Neuronal stem cell (in vitro differentiated cells): ENCODE results near the gene NXF2. TPM values are rescaled to one million over a fixed set of nuclear protein-coding genes. Genes with fewer than 3 reads are reported as not detected.
"Not testable (repeated sequence)": the region's sequence is repeated elsewhere in the genome, so short reads cannot be mapped to it uniquely, and the experiment has no call there.

Source experiments
- DNase-seq: peaks from one replicate; pipeline ENCODE4 v3.0.0-alpha.2; 2013; ENCODE audit warnings: low spot score
- H2AFZ ChIP-seq: one replicate; pipeline ENCODE4 v1.6.1; 2013; ENCODE audit warnings: mild to moderate bottlenecking, low read length, inconsistent platforms
- H2AK5ac ChIP-seq: 2 replicates; pipeline ENCODE4 v1.6.1; 2013; ENCODE audit warnings: low read depth, mild to moderate bottlenecking, inconsistent platforms, low read length, moderate library complexity, mixed read lengths
- H2BK120ac ChIP-seq: 2 replicates; pipeline ENCODE4 v1.6.1; 2013; ENCODE audit warnings: low read depth, mild to moderate bottlenecking, inconsistent platforms, low read length, moderate library complexity, mixed read lengths
- H2BK12ac ChIP-seq: one replicate; pipeline ENCODE4 v1.6.1; 2013; ENCODE audit warnings: low read length, inconsistent platforms
- H2BK15ac ChIP-seq: 2 replicates; pipeline ENCODE4 v1.6.1; 2013; ENCODE audit warnings: mild to moderate bottlenecking, low read length, inconsistent platforms, mixed read lengths
- H2BK5ac ChIP-seq: one replicate; pipeline ENCODE4 v1.6.1; 2013; ENCODE audit warnings: inconsistent platforms, mild to moderate bottlenecking, low read length, moderate library complexity
- H3K14ac ChIP-seq: one replicate; pipeline ENCODE4 v1.6.1; 2013; ENCODE audit warnings: low read length, inconsistent platforms
- H3K18ac ChIP-seq: 2 replicates; pipeline ENCODE4 v1.6.1; 2013; ENCODE audit warnings: low read length, inconsistent platforms
- H3K23ac ChIP-seq: 2 replicates; pipeline ENCODE4 v1.6.1; 2013; ENCODE audit warnings: low read depth, mild to moderate bottlenecking, mixed read lengths, low read length, inconsistent platforms; ENCODE audit not compliant: poor library complexity
- H3K27ac ChIP-seq: replicated peaks from 3 replicates; pipeline ENCODE4 v1.5.1; 2013; ENCODE audit warnings: low read length, inconsistent platforms
- H3K27me3 ChIP-seq, 3 experiments: 2 replicates each; pipeline ENCODE4 v1.6.1; 2013; ENCODE audit warnings: low read length in 3 of 3, mild to moderate bottlenecking in 2 of 3, inconsistent platforms in 1 of 3, low read depth in 1 of 3, mixed read lengths in 1 of 3, moderate library complexity in 1 of 3; ENCODE audit not compliant: control insufficient read depth in 3 of 3, insufficient read depth in 3 of 3
- H3K36me3 ChIP-seq, 2 donors: replicated peaks in 1 of 2; 2 replicates each; pipeline ENCODE4 v1.6.1; 2013; ENCODE audit warnings: low read length in 2 of 2; ENCODE audit not compliant: control insufficient read depth in 2 of 2, insufficient read depth in 2 of 2
- H3K4ac ChIP-seq: 2 replicates; pipeline ENCODE4 v1.6.1; 2013; ENCODE audit warnings: inconsistent platforms, mild to moderate bottlenecking, low read length, moderate library complexity
- H3K4me1 ChIP-seq, 2 donors: 1 replicate in 1 of 2; 2 replicates in 1 of 2; pipeline ENCODE4 v1.6.1; 2013; ENCODE audit warnings: low read length in 2 of 2, low read depth in 1 of 2; ENCODE audit not compliant: control insufficient read depth in 2 of 2, insufficient read depth in 1 of 2
- H3K4me2 ChIP-seq: one replicate; pipeline ENCODE4 v1.6.1; 2013; ENCODE audit warnings: mild to moderate bottlenecking, low read length, inconsistent platforms; ENCODE audit not compliant: insufficient read depth, poor library complexity, severe bottlenecking
- H3K4me3 ChIP-seq, 2 donors: 2 replicates each; pipeline ENCODE4 v1.5.1; 2013; ENCODE audit warnings: low read length in 2 of 2, mild to moderate bottlenecking in 2 of 2, inconsistent platforms in 1 of 2, moderate library complexity in 1 of 2
- H3K79me1 ChIP-seq: one replicate; pipeline ENCODE4 v1.6.1; 2013; ENCODE audit warnings: low read depth, mild to moderate bottlenecking, inconsistent platforms, low read length, moderate library complexity
- H3K9ac ChIP-seq: one replicate; pipeline ENCODE4 v1.6.1; 2013; ENCODE audit warnings: mild to moderate bottlenecking, low read depth, low read length, inconsistent platforms; ENCODE audit not compliant: poor library complexity
- H3K9me3 ChIP-seq, 2 donors: replicated peaks in 1 of 2; 2 replicates each; pipeline versions ENCODE3 to v1.6.1; 2013; ENCODE audit warnings: low read length in 2 of 2, mild to moderate bottlenecking in 2 of 2, inconsistent platforms in 1 of 2, low read depth in 1 of 2, mixed read lengths in 1 of 2, moderate library complexity in 1 of 2; ENCODE audit not compliant: control insufficient read depth in 2 of 2, insufficient read depth in 1 of 2
- H4K8ac ChIP-seq: one replicate; pipeline ENCODE4 v1.6.1; 2013; ENCODE audit warnings: low read depth, mild to moderate bottlenecking, inconsistent platforms, low read length, moderate library complexity
- H4K91ac ChIP-seq: one replicate; pipeline ENCODE4 v1.6.1; 2013; ENCODE audit warnings: low read length, low read depth, mild to moderate bottlenecking, inconsistent platforms; ENCODE audit not compliant: poor library complexity
- WGBS, 2 donors: extraction: QIAGEN DNeasy Blood & Tissue Kit; methylation state at CpG; one replicate each; pipeline ENCODE4 v1.1.7; 2013; ENCODE audit warnings: missing lambda C conversion rate in 2 of 2, mixed read lengths in 1 of 2; ENCODE audit not compliant: insufficient read length in 2 of 2, insufficient replicate concordance in 1 of 2; ENCODE audit errors: extremely low coverage in 2 of 2; 5-methylcytosine and 5-hydroxymethylcytosine counted together
- polyA plus RNA-seq, 2 experiments: library from polyadenylated mRNA; stranded (reverse); fragments of 200-250 nt; gene quantifications; one replicate each; pipeline ENCODE4 v1.2.3, GENCODE V29; 2013

The NXF2 gene
- 2.6 TPM for polyA plus RNA-seq (2013, experiment 1 of 2)
- 3.4 TPM for polyA plus RNA-seq (2013, experiment 2 of 2)

DNA sequence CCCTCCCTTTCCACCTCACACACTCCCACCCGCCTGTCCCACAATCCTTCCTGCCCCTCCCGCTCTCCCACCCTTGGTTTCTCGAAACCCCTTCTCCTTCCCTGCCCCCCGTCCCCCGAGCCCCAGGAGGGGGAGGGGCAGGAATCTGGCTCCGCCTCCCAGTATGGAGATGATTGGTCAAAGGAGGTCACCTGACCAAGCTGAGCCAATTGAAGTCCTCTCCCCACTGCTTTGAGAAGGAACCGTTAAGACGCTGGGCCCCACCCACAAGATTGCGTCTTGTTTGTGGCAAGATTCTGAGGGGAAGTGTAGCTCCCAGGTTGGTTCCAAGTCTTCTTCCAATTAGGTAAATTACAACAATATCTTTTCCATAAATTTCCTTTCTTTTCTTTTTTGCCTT, at the start of gene NXF2:
Gene NXF2 (plus strand): TSS at position 275 of the 400 bp plus-strand sequence. CDS start 59,912 bp downstream, outside the sequence.
- H3K79me1 ChIP-seq, H4K91ac ChIP-seq, H2AK5ac ChIP-seq, H3K18ac ChIP-seq, DNase-seq, H3K9ac ChIP-seq, H3K4ac ChIP-seq, H3K27ac ChIP-seq, H3K27me3 ChIP-seq, H3K4me1 ChIP-seq, H2BK120ac ChIP-seq, H3K36me3 ChIP-seq, H3K14ac ChIP-seq, H3K4me2 ChIP-seq, H2AFZ ChIP-seq, H2BK5ac ChIP-seq, H4K8ac ChIP-seq, H3K23ac ChIP-seq, H3K9me3 ChIP-seq, H2BK15ac ChIP-seq, H2BK12ac ChIP-seq, H3K4me3 ChIP-seq: not testable (repeated sequence)
- no CpG with 5 or more reads among the region's 9 CpGs for WGBS, 2 donors

- WGBS, 2 donors: no CpG with 5 or more reads among the region's 5 CpGs
- not testable (repeated sequence) for H3K14ac ChIP-seq, H3K4me3 ChIP-seq, H4K8ac ChIP-seq, DNase-seq, H2AFZ ChIP-seq, H3K23ac ChIP-seq, H3K36me3 ChIP-seq, H2BK15ac ChIP-seq, H3K4me1 ChIP-seq, H2BK120ac ChIP-seq, H4K91ac ChIP-seq, H2BK5ac ChIP-seq, H3K9me3 ChIP-seq, H3K18ac ChIP-seq, H3K79me1 ChIP-seq, H2BK12ac ChIP-seq, H2AK5ac ChIP-seq, H3K9ac ChIP-seq, H3K27me3 ChIP-seq, H3K4me2 ChIP-seq, H3K27ac ChIP-seq, H3K4ac ChIP-seq
Observed at GRCh38 chrX:102207940-102208339, 39.0 kb upstream of the NXF2 start.

DNA sequence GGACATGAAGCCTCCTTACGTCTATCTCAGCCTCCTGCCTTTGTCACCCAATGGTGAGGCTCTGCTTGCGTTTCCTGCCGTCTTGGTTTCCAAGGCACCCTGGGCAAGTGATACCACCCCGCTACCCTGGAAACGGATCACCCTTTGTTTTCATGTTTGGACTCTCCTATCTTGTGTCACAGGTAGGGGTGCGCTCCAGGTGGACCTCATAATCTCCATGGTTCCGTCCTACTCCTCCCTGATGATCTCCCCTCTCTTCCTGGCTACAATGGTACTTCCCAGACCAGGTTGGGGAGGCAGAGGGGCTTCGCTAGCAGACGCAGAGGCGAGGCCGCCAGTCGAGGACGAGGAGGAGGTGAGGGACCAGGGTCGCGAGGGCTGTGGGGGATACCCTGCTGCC, 32.0 kb upstream of the NXF2 start, which contains the start of gene TCP11X1:
Gene TCP11X1 (plus strand): TSS at position 316 of the 400 bp plus-strand sequence.
- not testable (repeated sequence) for H3K18ac ChIP-seq, H2BK120ac ChIP-seq, H3K4me1 ChIP-seq, H3K23ac ChIP-seq, H3K4me3 ChIP-seq, H2AFZ ChIP-seq, H4K8ac ChIP-seq, H2AK5ac ChIP-seq, H4K91ac ChIP-seq, H3K27me3 ChIP-seq, H3K14ac ChIP-seq, H3K4me2 ChIP-seq, H3K9ac ChIP-seq, H2BK15ac ChIP-seq, H3K27ac ChIP-seq, H3K9me3 ChIP-seq, H2BK12ac ChIP-seq, H3K79me1 ChIP-seq, H3K36me3 ChIP-seq, DNase-seq, H3K4ac ChIP-seq, H2BK5ac ChIP-seq
- no CpG with 5 or more reads among the region's 15 CpGs for WGBS, 2 donors

GRCh38 chrX:102216497-102216896, 30.5 kb upstream of the NXF2 start:
- not testable (repeated sequence) for H2BK12ac ChIP-seq, H2BK5ac ChIP-seq, H2BK120ac ChIP-seq, H3K4me2 ChIP-seq, H3K27ac ChIP-seq, H3K9me3 ChIP-seq, H3K23ac ChIP-seq, H3K79me1 ChIP-seq, H3K36me3 ChIP-seq, H3K4me1 ChIP-seq, H3K14ac ChIP-seq, H3K27me3 ChIP-seq, H4K91ac ChIP-seq, H2BK15ac ChIP-seq, H3K4me3 ChIP-seq, H2AK5ac ChIP-seq, H3K9ac ChIP-seq, H3K4ac ChIP-seq, H4K8ac ChIP-seq, DNase-seq, H2AFZ ChIP-seq, H3K18ac ChIP-seq
- no CpG with 5 or more reads among the region's 3 CpGs for WGBS, 2 donors
